CD8-positive, alpha-beta memory T cell (primary cell): ENCODE results near the gene CSTPP1. TPM values are rescaled to one million over a fixed set of nuclear protein-coding genes. Genes with fewer than 3 reads are reported as not detected.

ENCODE experiments used
- CTCF ChIA-PET: fragments of 350-600 bp; sonication (Branson Sonifier 250); formaldehyde crosslinking; loops from one replicate; lab custom pipeline; 2021; ENCODE audit warnings: antibody characterized with exemption; lab: Charles Lee
- POLR2A ChIA-PET: fragments of 350-600 bp; sonication (Branson Sonifier 250); formaldehyde crosslinking; loops from one replicate; lab custom pipeline; 2021; ENCODE audit warnings: antibody characterized with exemption; lab: Charles Lee
- DNase-seq, 5 donors: peaks; one replicate each; pipeline versions ENCODE4 v3.0.0 to v3.0.0-alpha.2; 2020 to 2022; ENCODE audit warnings: mixed read lengths in 1 of 5
- H3K27ac ChIP-seq: one replicate; pipeline ENCODE4 v1.7.0; 2013; ENCODE audit warnings: low read depth, mild to moderate bottlenecking, low read length, moderate library complexity
- H3K27me3 ChIP-seq: 2 replicates; pipeline ENCODE4 v1.7.0; 2013; ENCODE audit warnings: low read length, mild to moderate bottlenecking; ENCODE audit not compliant: insufficient read depth, poor library complexity, severe bottlenecking
- H3K36me3 ChIP-seq: 2 replicates; pipeline ENCODE4 v1.7.0; 2013; ENCODE audit warnings: mild to moderate bottlenecking, low read length, moderate library complexity; ENCODE audit not compliant: insufficient read depth
- H3K4me1 ChIP-seq: 2 replicates; pipeline ENCODE4 v1.7.0; 2013; ENCODE audit warnings: mild to moderate bottlenecking, low read length, moderate library complexity; ENCODE audit not compliant: insufficient read depth
- H3K4me3 ChIP-seq: 2 replicates; pipeline ENCODE4 v1.7.0; 2013; ENCODE audit warnings: mild to moderate bottlenecking, low read length
- H3K9me3 ChIP-seq: 2 replicates; pipeline ENCODE4 v1.7.0; 2013; ENCODE audit warnings: mild to moderate bottlenecking, low read length
- H3K27ac Mint-ChIP-seq, 8 donors: one replicate each; pipeline ENCODE4 v1.8.0; 2020 to 2021; ENCODE audit warnings: mixed read lengths in 8 of 8, mild to moderate bottlenecking in 6 of 8, inconsistent platforms in 3 of 8, moderate library complexity in 3 of 8
- H3K27me3 Mint-ChIP-seq, 2 donors: one replicate each; pipeline ENCODE4 v1.8.0; 2020 to 2021; ENCODE audit warnings: mixed read lengths in 2 of 2, mild to moderate bottlenecking in 1 of 2, moderate library complexity in 1 of 2
- H3K36me3 Mint-ChIP-seq, 3 donors: one replicate each; pipeline ENCODE4 v1.8.0; 2020 to 2021; ENCODE audit warnings: mixed read lengths in 3 of 3, inconsistent platforms in 1 of 3, mild to moderate bottlenecking in 1 of 3
- H3K4me1 Mint-ChIP-seq, 3 donors: one replicate each; pipeline ENCODE4 v1.8.0; 2020 to 2021; ENCODE audit warnings: mixed read lengths in 3 of 3, inconsistent platforms in 1 of 3, mild to moderate bottlenecking in 1 of 3
- H3K4me3 Mint-ChIP-seq, 7 donors: one replicate each; pipeline ENCODE4 v1.8.0; 2020 to 2021; ENCODE audit warnings: mixed read lengths in 7 of 7, mild to moderate bottlenecking in 6 of 7, moderate library complexity in 4 of 7, inconsistent platforms in 2 of 7
- H3K9me3 Mint-ChIP-seq, 5 donors: one replicate each; pipeline ENCODE4 v1.8.0; 2020 to 2022; ENCODE audit warnings: mixed read lengths in 5 of 5, mild to moderate bottlenecking in 3 of 5, moderate library complexity in 2 of 5, inconsistent platforms in 1 of 5
- polyA plus RNA-seq: library from polyadenylated mRNA; unstranded; fragments of 300-500 nt; fragmentation: Illumina TruSeq; gene quantifications from one replicate; pipeline ENCODE4 v1.2.3, GENCODE V29; 2021
- total RNA-seq, 2 experiments: library from RNA; stranded (reverse); gene quantifications; one replicate each; pipeline ENCODE4 v1.2.3, GENCODE V29; 2021

CSTPP1 gene
- total and polyA plus RNA-seq, 3 experiments from 2014 or later = 16.9 to 19.7 (median 18.4) TPM

DNA sequence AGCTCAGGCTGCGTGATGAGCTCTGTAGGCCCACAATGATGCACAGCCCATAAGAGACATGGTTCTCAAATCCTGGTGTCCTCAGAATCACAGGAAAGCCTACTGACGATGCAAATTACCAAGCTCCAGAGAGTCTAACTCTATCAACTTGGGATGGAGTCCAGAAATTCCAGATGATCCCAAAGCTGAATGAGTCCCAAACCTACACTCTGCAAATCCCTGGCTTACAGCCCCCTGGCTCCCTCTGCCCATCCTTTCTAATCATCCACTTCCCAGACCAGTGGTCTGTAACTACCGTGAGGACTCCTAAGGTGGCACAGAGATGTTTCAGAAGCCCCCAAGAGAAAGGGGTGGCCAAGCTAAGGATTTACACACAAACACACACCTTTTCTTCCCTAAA is 226.6 kb downstream of the CSTPP1 start:
- H3K4me1 ChIP-seq = no peaks in the 10 kb centered on the region
- H3K36me3 ChIP-seq = peaks cover 41% of the 10 kb centered on the region
- POLR2A ChIA-PET = interaction anchor here (0.5 to 0.6 kb wide), 2 partner anchors 98 to 362 kb away, joined by 5 to 6 read pairs; no protein-coding TSS in a partner anchor
- Mint-ChIP-seq H3K27ac (no peak overlapping the region), H3K4me1 (peaks cover 0 to 3% (median 1%) of the 10 kb centered on the region in 3 donors), H3K9me3 (no peaks in the 10 kb centered on the region), H3K27me3 (no peaks in the 10 kb centered on the region), H3K4me3 (no peak overlapping the region), H3K36me3 (peaks cover 0 to 56% (median 2%) of the 10 kb centered on the region in 3 donors)
- H3K27me3 ChIP-seq = no peaks in the 10 kb centered on the region
- CTCF ChIA-PET = interaction anchor here (0.7 to 2.0 kb wide), 6 partner anchors 9 to 276 kb away, joined by 3 to 8 read pairs (median 4); no protein-coding TSS in a partner anchor
- H3K9me3 ChIP-seq = no peaks in the 10 kb centered on the region
- H3K27ac ChIP-seq = no peak overlapping the region
- H3K4me3 ChIP-seq = no peak overlapping the region
- no peak for DNase-seq

DNA sequence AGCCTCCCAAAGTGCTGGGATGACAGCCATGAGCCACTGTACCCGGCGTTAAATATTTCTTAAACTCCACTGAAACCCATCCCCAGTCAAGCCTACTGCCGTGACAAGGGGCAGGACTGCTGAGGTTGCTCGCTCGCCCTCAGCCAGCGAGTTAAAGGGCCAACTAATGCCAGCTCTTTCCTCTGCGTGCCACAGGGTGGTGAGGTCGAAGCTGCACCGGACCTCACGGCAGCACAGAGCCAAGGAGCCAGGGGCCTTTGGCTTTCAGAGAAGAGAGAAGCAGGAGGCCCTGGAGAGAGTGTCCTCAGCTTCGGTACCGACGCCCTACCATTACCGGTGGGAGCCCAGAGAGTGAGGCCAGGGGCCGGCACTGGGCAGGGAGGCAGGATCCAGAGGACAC is 227.3 kb downstream of the CSTPP1 start:
- POLR2A ChIA-PET = no interaction called here
- peaks cover 0 to 59% (median 2%) of the 10 kb centered on the region in 3 donors for H3K36me3 Mint-ChIP-seq
- H3K4me1 ChIP-seq = no peaks in the 10 kb centered on the region

DNA sequence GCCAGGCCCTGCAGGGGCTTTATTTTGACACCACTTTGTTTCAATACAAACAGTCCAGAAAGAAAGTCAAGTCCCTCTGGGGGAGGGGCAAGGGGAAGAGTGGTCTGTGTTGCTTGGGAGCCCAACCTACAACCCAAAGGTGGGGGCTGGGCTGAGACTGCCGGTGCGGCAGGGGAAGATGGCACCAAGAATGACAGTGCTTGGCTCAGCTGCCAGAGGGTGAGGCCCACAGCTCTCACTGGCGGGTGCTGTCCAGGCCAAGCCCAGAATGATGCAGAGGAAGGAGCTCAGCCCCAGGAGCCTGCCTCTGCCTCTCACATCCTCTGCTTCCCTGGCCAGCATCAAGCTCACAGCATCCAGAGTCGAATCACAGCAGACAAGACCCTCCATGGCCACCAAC is 227.8 kb downstream of the CSTPP1 start:
- H3K27ac Mint-ChIP-seq = peak overlapping the region in 1 of 8 donors; percentile 46
- POLR2A ChIA-PET = no interaction called here
- no peaks in the 10 kb centered on the region for H3K9me3 Mint-ChIP-seq
- Histone ChIP-seq H3K36me3 (peaks cover 50% of the 10 kb centered on the region), H3K4me3 (no peak overlapping the region), H3K9me3 (no peaks in the 10 kb centered on the region), H3K27me3 (no peaks in the 10 kb centered on the region), H3K27ac (no peak overlapping the region), H3K4me1 (no peaks in the 10 kb centered on the region)
- peaks cover 0 to 3% (median 1%) of the 10 kb centered on the region in 3 donors for H3K4me1 Mint-ChIP-seq
- no peaks in the 10 kb centered on the region for H3K27me3 Mint-ChIP-seq
- no peak overlapping the region for H3K4me3 Mint-ChIP-seq
- CTCF ChIA-PET = interaction anchor here (1.2 to 1.5 kb wide), 3 partner anchors 11 to 13 kb away, joined by 3 to 8 read pairs (median 4); no protein-coding TSS in a partner anchor
- peaks cover 0 to 61% (median 2%) of the 10 kb centered on the region in 3 donors for H3K36me3 Mint-ChIP-seq
- DNase-seq = no peak

More for the DNA sequence above, 227.3 kb downstream of the CSTPP1 start:
- Histone ChIP-seq H3K27me3 (no peaks in the 10 kb centered on the region), H3K36me3 (peaks cover 46% of the 10 kb centered on the region), H3K9me3 (no peaks in the 10 kb centered on the region), H3K4me3 (no peak overlapping the region), H3K27ac (no peak overlapping the region)
- CTCF ChIA-PET = interaction anchor here (1.1 to 2.0 kb wide), 5 partner anchors 8 to 277 kb away, joined by 3 to 8 read pairs (median 4); no protein-coding TSS in a partner anchor
- DNase-seq = no peak
- Mint-ChIP-seq H3K27ac (peak overlapping the region in 1 of 8 donors; percentile 46), H3K4me3 (no peak overlapping the region), H3K27me3 (no peaks in the 10 kb centered on the region), H3K4me1 (peaks cover 0 to 3% (median 1%) of the 10 kb centered on the region in 3 donors), H3K9me3 (no peaks in the 10 kb centered on the region)

DNA sequence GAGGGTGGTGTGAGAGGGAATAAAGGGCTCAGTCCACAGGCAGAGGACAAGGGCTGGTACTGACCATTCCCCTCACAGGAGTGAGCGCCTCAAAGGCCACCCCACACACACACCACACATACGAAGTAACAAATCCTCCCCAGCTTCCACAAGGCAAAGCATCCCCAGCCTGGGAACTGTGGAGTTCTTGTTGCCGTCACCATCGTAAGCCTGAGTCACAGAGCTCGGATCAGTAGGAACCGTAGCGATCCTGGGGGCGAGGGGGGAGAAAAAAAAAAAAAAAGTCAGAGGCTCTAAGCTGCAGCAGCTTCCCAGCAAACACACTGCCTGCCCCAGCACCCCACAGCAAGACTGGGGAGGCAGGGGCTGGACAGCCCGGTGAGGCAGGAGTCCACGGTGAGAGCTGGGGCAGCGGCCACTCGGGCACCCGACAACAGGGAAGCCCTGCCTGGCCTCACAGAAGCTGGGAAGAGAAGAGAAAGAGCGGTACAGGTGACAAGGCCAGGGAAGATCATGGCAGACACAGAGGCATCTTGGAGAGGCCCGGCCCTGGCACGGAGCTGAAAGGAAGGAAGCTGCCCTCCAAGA is 228.8 kb downstream of the CSTPP1 start:
- no peak overlapping the region for H3K4me3 ChIP-seq
- peaks cover 0 to 3% (median 1%) of the 10 kb centered on the region in 3 donors for H3K4me1 Mint-ChIP-seq
- peaks cover 0 to 66% (median 2%) of the 10 kb centered on the region in 3 donors for H3K36me3 Mint-ChIP-seq
- H3K27ac ChIP-seq = no peak overlapping the region
- no peak for DNase-seq
- no peaks in the 10 kb centered on the region for H3K27me3 Mint-ChIP-seq
- POLR2A ChIA-PET = no interaction called here
- peak overlapping the region in 1 of 7 donors; percentile 60 for H3K4me3 Mint-ChIP-seq
- peaks cover 56% of the 10 kb centered on the region for H3K36me3 ChIP-seq
- no peaks in the 10 kb centered on the region for H3K27me3 ChIP-seq
- no peaks in the 10 kb centered on the region for H3K9me3 ChIP-seq
- CTCF ChIA-PET = interaction anchor here (1.1 to 1.2 kb wide), 2 partner anchors 12 kb away, joined by 3 read pairs; no protein-coding TSS in a partner anchor
- no peaks in the 10 kb centered on the region for H3K9me3 Mint-ChIP-seq
- H3K4me1 ChIP-seq = no peaks in the 10 kb centered on the region
- no peak overlapping the region for H3K27ac Mint-ChIP-seq

DNA sequence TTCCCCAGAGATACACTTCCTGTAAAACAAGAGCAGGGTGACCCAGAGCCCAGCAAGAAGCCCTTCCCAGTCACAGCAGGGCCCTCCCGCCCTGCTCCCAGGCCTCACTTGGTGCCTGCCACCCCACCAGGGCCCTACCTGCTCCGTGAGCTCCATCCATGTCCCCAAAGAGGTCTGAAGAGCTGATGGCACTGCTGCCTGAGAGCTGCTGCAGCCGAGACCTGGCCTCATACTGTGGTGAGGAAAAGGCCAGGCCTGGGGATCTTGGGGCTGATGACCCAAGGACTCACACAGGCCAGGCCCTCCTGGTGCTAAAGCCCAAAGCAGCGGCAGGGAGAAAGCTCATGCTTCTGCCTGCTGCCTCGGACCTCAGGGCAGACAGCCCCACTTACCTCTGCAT is 229.8 kb downstream of the CSTPP1 start:
- no peaks in the 10 kb centered on the region for H3K9me3 ChIP-seq
- no peaks in the 10 kb centered on the region for H3K9me3 Mint-ChIP-seq
- no peak overlapping the region for H3K27ac Mint-ChIP-seq
- H3K27ac ChIP-seq = no peak overlapping the region
- peaks cover 2 to 10% (median 4%) of the 10 kb centered on the region in 3 donors for H3K4me1 Mint-ChIP-seq
- peaks cover 0 to 76% (median 6%) of the 10 kb centered on the region in 3 donors for H3K36me3 Mint-ChIP-seq
- H3K4me3 Mint-ChIP-seq = no peak overlapping the region
- H3K27me3 ChIP-seq = no peaks in the 10 kb centered on the region
- H3K36me3 ChIP-seq = peaks cover 65% of the 10 kb centered on the region
- no peaks in the 10 kb centered on the region for H3K4me1 ChIP-seq
- no peaks in the 10 kb centered on the region for H3K27me3 Mint-ChIP-seq
- ChIA-PET POLR2A (no interaction called here), CTCF (interaction anchor here (0.7 kb wide), 1 partner anchor 55 kb away, joined by 3 read pairs; no protein-coding TSS in a partner anchor)
- no peak overlapping the region for H3K4me3 ChIP-seq
- no peak for DNase-seq

DNA sequence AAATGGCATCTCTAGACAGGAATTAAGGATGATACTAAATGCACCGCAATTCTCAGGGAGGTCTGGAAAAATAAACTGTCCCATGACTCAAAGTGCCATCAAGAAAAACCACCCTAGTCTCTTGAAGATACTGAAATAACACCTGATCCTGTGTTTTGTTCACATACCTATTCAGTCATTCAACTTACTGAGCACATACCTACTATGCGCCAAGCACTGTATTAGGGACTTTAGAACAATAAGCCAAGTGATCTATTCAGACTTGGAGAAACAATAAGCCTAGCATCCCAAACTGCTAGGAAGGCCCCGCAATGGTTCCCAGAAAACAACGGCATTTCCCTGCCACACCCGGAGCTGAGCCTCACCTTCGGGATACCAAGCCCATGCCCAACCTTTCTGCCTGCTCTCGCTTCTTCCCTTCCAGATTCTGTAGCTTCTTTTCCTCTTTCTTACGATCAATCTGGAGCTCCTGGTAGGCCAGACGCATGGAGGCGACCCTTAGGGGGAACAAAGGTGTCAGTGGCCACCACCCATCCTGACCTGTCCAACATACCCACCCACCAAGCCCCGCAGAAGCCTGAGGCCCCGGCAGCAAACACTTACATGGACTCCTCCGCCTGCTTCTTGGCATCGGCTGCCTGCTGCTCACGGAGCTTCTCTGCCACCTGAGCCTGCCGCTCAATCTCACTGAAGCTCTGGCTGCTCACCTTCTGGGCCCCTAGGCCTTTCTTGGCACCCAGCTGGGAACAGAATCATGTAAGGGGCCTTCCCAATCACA is 234.7 kb downstream of the CSTPP1 start:
- Mint-ChIP-seq H3K4me3 (peak overlapping the region in 1 of 7 donors; percentile 21), H3K4me1 (peaks cover 21 to 49% (median 42%) of the 10 kb centered on the region in 3 donors), H3K9me3 (peaks cover 0 to 2% (median 0%) of the 10 kb centered on the region in 5 donors), H3K36me3 (peaks cover 0 to 85% (median 12%) of the 10 kb centered on the region in 3 donors), H3K27me3 (no peaks in the 10 kb centered on the region), H3K27ac (peak overlapping the region in 5 of 8 donors; percentile 17 to 78 (median 39))
- H3K9me3 ChIP-seq = no peaks in the 10 kb centered on the region
- no peak overlapping the region for H3K27ac ChIP-seq
- H3K4me3 ChIP-seq = no peak overlapping the region
- ChIA-PET CTCF (interaction anchor here (1.1 to 1.4 kb wide), 5 partner anchors 8 to 241 kb away, joined by 3 to 6 read pairs (median 4); no protein-coding TSS in a partner anchor), POLR2A (no interaction called here)
- DNase-seq = no peak
- H3K36me3 ChIP-seq = peaks cover 74% of the 10 kb centered on the region
- peaks cover 13% of the 10 kb centered on the region for H3K4me1 ChIP-seq
- H3K27me3 ChIP-seq = no peaks in the 10 kb centered on the region

DNA sequence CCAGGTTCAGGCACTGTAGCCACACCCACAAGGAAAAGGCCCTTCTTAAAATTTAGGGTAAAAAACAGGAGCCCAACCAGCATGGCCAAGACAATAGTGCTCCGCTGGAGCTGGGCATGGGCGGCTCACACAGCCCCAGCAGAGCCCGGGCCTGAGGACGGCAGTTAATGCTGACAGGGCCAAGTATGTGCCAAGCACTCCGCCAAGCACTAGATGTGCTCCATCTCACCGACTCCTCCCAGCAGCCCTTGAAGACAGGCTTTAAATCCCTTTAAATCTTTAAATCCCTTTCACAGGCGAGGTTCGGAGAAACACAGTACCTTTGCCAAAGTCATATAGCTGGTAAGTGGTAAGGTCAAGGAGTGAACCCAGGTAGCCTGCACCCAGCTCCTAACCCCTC is 235.3 kb downstream of the CSTPP1 start:
- CTCF ChIA-PET = interaction anchor here (1.1 to 1.4 kb wide), 4 partner anchors 9 to 240 kb away, joined by 3 to 6 read pairs (median 4); no protein-coding TSS in a partner anchor
- H3K27ac Mint-ChIP-seq = peak overlapping the region in 3 of 8 donors; percentile 17 to 39 (median 17)

More for the DNA sequence above, 235.3 kb downstream of the CSTPP1 start:
- H3K4me1 Mint-ChIP-seq = peaks cover 21 to 52% (median 42%) of the 10 kb centered on the region in 3 donors
- Histone ChIP-seq H3K4me3 (no peak overlapping the region), H3K27me3 (no peaks in the 10 kb centered on the region), H3K36me3 (peaks cover 68% of the 10 kb centered on the region), H3K9me3 (no peaks in the 10 kb centered on the region), H3K27ac (no peak overlapping the region), H3K4me1 (peaks cover 13% of the 10 kb centered on the region)
- no peaks in the 10 kb centered on the region for H3K27me3 Mint-ChIP-seq
- POLR2A ChIA-PET = no interaction called here
- peaks cover 0 to 2% (median 0%) of the 10 kb centered on the region in 5 donors for H3K9me3 Mint-ChIP-seq
- peak overlapping the region in 1 of 7 donors; percentile 42 for H3K4me3 Mint-ChIP-seq
- DNase-seq = no peak
- peaks cover 0 to 85% (median 12%) of the 10 kb centered on the region in 3 donors for H3K36me3 Mint-ChIP-seq
